ENCODE measurements around the gene PRR30.
A peak's percentile ranks its signal among the peaks of the same experiment; 100 is the strongest.

GRCh38 chr2:27185331-27186026, 46.3 kb upstream of the PRR30 start:
- TF ChIP-seq CTCF (IDR thresholded peaks at IDR 0.05) (no peak), POLR2A (IDR thresholded peaks at IDR 0.05) (peak; percentile 65)

Data from right lobe of liver (tissue), 4 donors.